HPDE6-E6E7 (cell line): ENCODE measurements around the gene CEACAM21.

Experiments
- DNase-seq: peaks from one replicate; pipeline ENCODE4 v3.0.0; 2011; ENCODE audit warnings: missing footprints; ENCODE audit errors: extremely low spot score

Gene CEACAM21

DNA sequence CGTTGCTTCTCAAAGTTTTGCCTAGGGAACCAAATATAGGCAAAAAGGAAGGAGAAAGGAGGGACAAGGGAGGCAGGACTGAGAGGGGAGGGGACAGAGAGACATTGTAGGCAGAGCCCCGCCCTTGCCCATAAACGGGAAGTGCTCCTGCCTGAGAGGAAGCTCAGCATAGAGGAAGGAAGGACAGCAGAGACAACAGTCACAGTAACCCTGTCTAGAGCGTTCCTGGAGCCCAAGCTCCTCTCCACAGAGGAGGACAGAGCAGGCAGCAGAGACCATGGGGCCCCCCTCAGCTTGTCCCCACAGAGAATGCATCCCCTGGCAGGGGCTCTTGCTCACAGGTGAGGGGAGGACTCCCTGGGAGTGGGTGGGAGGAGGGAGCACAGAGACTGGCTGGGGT lies at the start of gene CEACAM21:
CEACAM21 (plus strand) TSS at position 169 of the 400 bp plus-strand sequence; CDS start at position 278, 109 bp downstream.
- DNase-seq, result no peak

DNA sequence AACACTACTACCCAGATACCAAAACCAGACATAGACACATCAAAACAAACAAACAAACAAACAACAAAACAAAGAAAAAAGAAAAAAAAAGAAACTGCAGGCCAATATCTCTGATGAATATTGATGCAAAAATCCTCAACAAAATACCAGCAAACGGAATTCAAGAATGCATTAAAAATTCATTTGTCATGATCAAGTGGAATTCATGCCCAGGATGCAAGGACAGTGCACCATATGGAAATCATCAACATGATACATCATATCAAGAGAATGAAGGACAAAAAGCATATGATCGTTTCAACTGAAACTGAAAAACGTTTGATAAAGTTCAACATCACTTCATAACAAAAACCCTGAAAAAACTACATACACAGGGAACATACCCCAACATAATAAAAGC lies 48.9 kb upstream of the CEACAM21 start:
- DNase-seq, result no peak

DNA sequence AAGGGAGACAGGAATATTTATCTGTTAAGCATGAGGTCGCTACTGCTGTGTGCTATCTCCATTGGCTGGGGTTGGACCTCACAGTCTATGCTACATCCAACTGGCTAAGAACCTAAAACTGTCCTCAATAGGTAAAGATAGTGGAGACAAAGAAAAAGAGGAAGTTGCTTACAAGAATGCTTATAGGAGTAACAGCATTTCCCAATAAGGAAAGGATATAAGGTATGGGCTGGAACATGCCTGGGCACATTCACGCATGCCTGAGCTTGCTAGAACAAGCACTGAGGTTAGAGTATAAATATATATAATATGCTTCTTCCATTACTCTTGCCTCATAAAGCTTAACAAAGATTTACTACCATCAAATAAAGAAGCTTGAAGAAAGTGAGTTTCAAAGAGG lies 47.9 kb upstream of the CEACAM21 start:
- DNase-seq, result no peak

DNA sequence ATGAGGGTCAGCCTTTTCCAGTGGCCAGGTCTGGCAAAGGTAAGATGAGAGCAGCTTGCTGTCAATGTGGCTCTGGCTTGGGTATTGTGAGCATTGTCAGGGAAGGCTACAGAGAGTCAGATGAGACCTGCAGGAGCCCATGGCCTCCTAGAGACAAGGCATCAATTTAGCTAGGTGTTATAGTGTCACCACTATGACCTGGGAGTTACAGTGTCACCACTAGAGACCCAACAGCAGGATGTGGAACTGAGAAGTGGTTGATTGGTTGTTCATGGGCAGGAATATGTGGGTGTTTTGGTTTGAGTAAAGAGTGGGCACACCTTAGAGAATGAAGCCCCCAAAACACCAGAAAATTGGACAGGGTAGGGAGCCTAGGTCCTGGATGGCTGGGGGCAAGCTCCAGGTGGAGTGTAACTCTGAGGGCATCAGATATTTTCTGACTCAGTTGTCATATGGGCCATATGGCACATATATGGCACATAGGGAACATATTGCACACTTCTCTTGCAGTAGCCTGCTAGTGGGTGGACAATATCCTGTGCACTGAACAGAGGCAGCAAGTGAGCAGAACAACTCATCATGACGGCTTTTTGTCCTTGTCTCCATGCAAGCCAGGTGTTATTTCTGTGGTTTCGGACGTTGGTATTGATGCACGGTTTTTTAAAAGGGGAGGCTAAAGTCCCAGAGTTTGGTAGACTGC lies 46.3 kb upstream of the CEACAM21 start:
- DNase-seq, result no peak

DNA sequence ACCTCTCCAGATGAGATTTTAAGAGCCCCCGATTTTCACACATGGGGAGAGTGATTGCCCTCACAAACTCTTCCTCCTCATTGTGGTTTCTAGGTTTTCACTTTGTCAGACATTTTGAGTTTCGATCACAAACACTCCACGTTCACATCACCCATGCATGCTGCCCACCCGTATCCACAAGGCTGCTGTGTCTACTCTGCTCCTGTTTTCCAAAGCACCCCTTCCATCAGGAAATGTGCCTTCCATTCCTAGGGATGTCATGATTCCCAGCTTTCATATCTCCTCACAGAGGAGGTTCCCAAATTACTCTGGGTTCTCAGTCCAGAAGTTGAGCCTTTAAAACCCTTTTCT lies 45.8 kb upstream of the CEACAM21 start:
- DNase-seq, result no peak

DNA sequence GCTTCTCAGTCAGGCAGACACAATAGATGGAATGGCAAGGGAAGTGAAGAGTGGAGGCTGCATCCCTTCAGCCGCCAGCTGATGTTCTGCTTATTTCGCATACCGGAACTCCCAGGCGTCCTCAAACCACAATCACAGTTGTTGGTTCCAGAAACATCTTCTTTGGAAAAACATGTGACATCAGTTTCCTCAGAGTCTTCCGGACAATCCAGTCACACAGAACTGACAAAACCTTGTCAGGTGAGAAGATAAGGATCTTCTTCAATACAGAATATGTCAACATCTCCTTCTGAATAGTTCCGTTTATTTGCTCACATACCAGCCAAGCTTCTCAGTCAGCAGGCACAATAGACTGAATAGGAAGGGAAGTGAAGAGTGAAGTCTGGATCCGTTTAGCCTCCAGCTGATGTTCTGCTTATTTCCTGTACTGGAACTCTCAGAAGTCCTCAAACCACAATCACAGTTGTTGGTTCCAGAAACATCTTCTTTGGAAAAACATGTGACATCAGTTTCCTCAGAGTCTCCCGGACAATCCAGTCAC lies 45.1 kb upstream of the CEACAM21 start:
- DNase-seq, result no peak

DNA sequence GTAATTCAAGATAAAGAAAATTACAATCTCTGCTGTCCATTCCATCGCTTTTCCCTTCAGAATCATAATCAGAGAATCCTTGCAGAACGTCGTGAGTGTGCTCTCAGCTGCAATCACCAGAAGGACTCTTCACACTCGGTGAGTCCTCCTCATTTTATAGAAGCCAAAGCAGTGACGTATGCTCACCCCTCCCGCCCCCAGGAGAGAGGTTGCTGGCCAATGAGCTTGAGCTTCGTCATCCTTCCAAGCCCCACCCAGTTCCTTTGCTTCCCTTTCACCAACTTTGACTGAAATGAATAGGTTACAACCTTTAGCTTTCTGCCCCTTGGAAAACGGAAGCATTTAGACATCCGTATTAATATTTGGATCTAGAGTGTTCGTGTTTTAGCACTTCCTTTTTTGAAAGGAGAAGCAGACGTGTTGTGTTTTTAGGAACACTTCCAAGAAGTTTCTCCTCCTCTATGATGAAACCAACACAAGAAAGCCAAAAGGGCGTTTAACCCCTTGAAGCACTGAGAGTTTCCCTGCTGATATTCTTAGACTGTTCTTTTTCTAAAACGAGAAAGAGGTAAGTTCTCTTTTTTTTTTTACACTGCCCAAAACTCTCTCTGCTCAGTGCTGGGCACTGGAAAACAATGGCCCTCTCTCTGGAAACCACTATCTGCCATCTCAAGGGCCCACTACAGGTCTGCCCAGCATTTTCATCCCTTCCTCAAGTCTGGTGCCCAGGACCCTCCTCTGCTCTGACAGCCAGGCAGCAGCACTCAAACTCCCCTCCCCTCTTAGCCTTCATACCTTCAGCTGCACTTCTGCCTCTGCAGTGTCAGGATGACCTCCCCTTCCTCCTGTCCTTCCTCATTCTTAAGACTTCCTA lies 44.3 kb upstream of the CEACAM21 start:
- DNase-seq, result no peak

DNA sequence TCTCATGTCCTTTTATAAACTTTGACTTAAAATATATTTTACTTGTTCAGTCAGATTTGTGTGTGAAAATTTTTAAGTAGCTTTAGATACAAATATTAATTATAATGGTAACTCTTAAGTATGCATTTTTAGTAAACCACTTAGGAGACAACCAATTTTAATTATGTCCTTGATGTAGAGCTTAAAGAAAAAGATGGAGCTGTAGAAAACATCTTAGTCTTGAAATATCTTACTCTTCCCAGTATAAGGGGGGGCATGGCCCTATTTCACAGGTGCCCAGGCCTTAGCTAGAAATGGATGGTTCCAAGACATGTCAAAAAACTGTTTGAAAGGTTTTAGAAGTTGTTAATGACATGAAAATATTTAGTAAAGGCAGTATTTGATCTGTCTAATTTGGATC lies 43.4 kb upstream of the CEACAM21 start:
- DNase-seq, result no peak

DNA sequence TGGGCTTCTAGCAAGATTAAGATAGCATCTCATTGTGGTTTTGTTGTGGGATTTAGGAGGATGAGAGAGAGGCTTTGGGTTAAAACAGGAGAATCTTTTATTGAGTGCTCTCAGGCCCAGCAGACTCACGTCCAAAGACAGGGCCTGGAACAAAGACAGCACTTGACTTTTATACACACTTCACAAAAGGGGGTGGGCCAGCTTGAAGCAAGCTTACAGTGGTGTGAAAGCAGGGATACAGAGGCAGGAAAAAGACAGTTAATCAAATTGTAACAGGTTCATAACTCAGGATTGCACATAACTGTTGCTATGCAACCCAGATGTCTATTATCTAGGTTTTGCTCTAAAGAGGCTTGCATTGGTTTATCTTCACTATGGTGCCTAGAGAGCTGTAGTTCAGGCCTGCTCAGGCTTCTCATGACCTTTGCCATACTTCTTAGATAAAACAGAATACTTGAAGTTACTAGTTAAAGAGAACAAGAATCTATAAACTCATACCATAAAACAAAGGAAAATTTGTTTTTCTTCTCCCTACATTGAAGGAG lies 42.2 kb upstream of the CEACAM21 start:
- DNase-seq, result no peak

DNA sequence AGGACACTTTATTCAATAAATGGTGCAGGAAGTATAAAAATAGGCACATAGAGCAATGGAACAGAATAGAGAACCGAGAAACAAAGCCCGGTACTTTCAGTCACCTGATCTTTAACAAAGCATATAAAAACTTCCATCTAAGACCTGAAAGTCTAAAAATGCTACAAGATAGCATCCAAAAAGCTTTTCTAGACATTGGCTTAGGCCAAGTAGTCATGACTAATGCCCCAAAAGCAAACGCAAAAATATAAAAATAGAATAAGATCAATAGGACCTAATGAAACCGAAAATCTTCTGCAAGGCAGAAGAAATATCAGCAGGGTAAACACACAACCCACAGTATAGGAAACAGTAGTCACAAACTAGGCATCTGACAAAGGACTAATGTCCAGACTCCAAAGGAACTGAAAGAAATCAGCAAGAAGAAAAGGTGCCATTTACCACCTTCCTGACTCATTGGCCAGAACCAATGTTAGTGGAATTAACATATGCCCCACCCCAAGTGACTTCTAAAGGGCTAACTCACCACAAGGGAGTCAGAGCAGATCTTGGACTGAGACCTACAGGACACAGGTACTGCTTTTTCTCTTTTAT lies 40.8 kb upstream of the CEACAM21 start:
- no peak for DNase-seq

DNA sequence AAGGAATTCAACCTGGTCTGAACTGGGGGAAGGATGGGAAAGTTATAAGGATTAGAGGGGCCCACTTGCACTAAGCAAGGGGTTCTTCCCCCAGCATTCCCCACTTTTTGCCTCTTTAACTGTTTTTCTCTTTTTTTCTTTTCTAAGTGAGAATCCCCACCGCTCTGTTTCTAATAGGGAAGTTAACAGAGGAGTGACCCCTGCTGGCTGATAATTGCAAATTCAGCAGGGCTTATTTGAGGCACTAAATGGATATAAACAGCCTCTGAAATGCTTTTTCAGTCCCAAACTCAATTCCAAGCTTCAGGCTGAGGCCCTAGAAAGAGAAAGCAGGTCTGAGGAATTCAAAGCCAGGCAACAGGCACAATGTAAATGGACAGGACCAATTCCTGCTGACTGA lies 38.2 kb upstream of the CEACAM21 start:
- no peak for DNase-seq

DNA sequence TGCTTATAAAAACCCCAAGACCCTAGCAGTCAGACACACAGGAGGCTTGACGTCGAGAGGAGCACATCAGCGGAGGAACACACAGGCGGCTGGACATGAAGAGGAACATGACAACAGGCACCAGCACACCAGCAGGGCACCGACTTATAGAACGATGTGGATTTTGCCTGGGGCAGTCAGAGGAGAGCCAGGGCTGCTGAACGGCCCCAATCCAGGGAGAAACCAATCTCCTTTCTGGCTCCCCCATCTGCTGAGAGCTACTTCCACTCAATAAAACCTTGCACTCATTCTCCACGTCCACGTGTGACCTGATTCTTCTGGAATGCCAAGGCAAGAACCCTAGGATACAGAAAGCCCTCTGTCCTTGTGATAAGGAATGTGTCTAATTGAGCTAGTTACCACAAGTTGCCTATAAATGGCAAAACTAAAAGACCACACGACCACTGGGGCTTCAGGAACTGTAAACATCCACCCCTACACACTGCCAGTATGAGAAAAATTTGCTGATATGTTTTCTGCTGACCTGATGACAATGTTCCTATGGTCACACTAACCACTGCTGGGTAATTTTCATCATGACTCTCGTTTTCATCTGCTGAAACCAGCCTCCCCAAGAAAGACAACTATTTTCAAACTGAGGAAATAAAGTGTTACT lies 35.8 kb upstream of the CEACAM21 start:
- no peak for DNase-seq

DNA sequence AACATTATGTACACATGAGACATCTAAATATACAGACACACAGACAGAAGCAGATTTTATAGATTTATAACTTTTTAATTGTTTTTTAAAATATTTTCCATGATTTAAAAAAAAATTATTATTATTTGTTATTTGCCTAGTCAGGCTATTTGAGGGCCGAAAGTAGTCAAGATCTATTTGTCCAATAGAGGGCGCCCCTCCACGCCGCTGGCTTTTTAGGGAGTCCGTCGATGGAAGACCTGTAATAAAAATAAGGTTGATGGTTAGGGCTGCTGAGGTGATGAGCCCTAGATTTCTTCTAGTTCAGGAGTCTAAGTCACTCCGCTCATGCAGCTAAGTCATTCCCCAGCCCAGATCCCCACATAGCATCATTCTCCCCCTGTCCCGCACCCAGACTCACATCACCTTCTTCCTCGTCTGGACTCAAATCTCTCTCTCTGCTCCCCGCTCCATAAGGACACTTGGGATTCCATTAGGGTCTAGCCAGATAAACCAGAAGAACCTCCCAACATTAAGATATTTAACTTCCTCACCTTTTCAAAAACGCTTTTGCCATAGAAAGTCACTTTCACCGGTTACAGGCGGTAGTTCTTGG lies 33.9 kb upstream of the CEACAM21 start:
- DNase-seq, result no peak

DNA sequence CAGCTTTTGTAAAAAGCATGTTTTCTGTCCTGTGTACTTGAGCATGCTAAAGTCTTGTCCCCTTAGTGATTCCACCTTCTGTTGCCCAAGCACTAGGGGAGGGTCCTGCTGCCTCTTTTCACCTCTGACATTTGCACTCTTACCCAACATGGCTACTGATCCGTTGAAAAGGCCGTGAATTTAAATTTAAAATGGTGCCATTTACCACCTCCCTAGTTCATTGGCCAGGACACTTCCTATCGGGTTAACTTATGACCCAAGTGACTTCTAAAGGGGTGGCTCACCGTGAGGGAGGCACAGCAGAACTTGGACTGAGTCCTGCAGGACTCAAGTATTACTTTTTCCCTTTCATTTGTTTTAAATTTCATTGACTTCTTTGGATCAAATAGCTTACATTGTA lies 33.3 kb upstream of the CEACAM21 start:
- DNase-seq, result no peak

DNA sequence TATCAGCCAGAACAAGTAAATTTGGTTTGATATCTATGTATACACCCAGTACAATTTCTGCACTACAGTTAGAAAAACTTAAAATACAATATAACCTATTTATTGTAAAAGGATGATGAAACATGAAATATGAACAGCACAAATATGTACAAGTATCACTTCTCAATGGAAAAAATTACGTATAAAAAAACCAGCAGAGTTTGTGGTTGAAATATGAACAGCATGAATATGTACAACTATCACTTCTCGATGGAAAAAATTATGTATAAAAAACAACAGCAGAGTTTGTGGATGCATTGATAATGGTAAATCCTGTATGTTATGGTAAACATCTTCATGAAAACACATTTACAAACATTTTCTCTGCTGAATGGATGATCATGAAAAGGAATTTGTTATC lies 32.4 kb upstream of the CEACAM21 start:
- DNase-seq, result no peak

DNA sequence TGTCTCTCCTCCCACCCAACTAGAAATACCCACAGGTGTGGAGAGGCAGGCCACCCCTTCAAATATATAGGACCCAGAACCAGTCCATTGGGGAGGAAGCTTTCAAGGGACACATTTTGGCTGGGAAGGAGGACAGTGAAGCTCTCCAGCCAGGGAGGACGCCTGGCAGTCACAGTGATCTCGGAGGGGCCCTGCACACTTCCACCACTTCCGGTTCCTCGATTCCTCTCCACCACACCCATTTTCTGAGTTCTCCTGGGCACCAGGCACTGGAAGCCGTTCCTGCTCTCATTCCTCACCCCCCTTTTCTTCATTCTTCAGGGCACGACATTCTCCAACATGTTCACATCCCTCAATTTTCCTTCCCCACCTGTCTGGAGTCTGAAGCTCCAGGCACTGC lies 30.4 kb upstream of the CEACAM21 start:
- no peak for DNase-seq

DNA sequence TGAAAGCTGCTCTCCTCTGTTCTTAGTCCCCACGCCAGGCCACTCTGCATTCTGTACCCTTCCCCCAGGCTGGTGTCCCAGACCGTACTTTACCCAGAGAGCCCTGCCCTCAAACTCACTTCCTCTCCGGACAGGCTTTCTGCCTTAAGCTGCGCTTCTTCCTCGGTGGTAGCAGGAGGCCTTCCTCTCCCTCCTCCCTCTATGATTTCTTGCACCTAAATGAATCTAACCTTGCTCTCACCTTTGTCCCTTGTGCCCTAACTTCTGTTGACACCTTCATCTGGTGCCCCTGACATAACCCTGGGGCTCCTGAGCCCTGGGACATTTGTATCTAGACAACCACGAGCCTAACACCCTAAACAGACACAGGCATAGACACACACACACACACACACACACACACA lies 29.6 kb upstream of the CEACAM21 start:
- no peak for DNase-seq

DNA sequence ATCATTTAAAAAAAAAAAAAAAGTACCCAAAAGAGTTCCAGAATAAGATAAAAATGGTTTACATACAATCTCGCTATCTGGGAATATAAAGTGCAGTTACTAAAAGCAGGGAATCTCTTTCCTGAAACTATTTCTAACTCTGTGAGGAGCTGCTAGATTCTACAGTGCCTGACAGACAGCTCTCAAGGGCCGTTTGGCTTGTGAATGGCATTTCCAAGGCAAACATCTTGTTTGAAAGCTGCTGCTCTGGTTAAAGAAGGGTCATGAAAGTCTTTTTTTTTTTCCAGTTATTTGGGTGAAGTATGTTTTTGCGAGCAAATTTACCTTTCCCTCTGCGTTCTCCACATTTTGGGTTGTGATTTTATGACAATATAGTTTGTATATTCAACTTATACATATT lies 29.0 kb upstream of the CEACAM21 start:
- no peak for DNase-seq

DNA sequence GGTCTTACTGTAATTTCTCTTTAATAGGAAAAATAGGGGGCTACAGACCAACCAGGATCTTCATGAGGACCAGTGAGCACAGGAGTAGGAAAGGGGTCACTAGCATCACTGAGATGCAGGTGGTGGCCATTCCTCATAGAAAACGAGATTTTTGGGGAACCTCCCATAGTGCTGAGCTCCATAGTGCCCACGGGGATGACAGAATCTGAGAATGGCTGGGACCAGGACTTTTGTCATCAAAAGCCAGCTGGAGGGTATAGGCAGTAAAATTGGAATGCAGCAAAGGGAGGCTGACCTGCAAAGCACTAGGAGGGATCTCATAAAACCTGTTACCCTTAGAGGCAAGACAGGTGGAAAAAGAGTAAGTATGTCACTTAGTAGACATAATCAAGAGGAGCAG lies 28.4 kb upstream of the CEACAM21 start:
- no peak for DNase-seq

DNA sequence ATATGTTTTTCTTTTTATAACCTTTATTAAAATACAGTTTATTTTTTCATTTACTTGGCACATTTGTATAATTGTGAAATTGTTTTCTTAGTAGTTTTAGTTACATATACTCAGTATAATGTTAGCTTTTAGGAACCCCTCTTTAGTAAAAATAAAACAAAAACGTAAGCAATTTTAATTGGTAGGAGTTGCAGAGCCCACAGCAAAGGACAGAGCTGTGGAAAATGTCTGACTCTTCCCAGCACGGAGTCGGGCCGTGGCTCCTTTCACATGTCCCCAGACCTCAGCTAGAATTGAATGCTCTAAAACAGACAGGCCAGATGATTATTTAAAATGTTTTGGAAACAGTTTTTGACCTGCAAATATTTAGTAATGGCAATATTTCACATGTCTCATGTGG lies 27.9 kb upstream of the CEACAM21 start:
- no peak for DNase-seq

DNA sequence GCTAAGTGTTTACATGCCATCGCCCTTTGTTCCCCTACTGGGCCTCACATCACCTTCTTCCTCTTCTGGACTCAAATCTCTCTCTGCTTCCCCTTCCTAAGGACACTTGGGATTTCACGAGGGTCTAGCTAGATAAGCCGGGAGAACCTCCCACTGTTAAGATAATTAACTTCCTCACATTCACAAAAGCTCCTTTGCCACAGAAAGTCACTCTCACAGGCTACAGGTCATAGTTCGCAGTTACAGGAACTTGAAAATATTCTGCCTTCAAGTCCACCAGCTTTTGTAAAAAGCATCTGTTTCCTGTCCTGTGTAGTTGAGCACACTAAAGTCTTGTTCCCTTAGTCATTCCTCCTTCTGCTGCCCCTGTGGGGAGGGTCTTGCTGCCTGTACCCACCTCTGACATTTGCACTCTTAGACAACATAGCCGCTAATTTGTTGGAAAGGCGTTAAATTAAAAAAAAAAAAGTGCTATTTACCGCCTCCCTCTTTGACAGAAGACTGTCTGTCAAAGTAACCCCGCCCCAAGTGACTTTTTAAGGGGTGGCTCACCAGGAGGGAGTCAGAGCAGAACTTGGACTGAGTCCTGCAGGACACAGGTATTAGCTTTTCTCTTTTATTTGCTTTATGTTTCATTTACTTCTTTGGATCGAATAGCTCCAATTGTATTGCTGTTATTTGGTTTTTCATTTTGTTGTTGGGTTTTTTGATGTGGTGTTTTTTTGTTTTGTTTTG lies 26.8 kb upstream of the CEACAM21 start:
- no peak for DNase-seq
